HCT116 (cell line): ENCODE results near the gene PIP4K2C.

Source experiments
- EZH2 ChIP-seq: fragments of 200-600 bp; sonication (generic); IDR thresholded peaks from 2 replicates; pipeline ENCODE4 v1.6.1; 2017; ENCODE audit warnings: antibody characterized with exemption, mixed run types
- POLR2A ChIP-seq: IDR thresholded peaks from 2 replicates; pipeline ENCODE4 v1.7.0; 2011; ENCODE audit warnings: borderline replicate concordance; ENCODE audit not compliant: insufficient read depth, insufficient read length; ENCODE audit errors: extremely low read depth
- POLR2AphosphoS5 ChIP-seq: IDR thresholded peaks from 2 replicates; pipeline ENCODE4 v1.6.1; 2011; ENCODE audit warnings: mild to moderate bottlenecking, low read depth, low read length, moderate library complexity
- YY1 ChIP-seq: IDR thresholded peaks from 2 replicates; pipeline ENCODE4 v1.6.1; 2011; ENCODE audit warnings: low read length, low read depth, moderate library complexity, mild to moderate bottlenecking; ENCODE audit not compliant: insufficient replicate concordance; ENCODE audit errors: extremely low read depth

DNA sequence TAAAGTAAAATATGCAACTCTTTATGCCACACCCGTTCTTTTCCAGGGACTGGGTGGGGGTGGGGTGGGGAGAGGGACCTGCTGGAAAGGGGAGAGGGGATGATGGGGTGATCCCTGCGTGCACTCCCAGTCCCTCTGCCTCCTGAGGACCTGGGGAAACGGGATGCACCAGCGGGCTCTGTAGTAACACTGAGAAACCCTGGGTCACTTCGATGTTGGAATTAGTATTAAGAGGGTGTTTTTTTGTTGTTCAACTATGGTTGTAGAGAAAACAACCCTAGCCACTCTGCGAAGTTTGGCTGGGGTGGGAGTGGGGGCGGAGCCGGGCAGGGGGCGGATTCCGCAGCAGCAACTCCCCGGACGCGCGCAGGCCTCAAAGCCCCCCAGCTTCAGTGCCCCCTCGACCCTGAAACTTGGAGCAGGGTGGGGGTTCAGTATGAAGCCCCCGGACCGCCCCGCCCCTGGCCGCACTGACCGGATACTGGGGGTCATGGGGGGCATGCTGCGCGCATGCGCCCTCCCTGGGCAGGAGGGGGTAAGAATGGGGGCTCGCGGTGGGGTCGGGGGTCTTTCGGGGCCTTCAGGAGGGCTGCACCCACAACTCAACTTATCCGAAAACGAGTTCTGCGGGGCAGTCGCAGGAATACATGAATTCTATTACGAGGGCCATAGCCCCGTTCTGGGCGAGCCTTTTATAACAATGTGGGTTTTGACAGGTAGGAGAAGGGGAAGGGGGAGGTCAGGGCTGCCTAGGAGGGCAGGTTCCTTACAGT, 19.0 kb downstream of the PIP4K2C start:
- TF ChIP-seq EZH2 (no peak), POLR2AphosphoS5 (no peak), YY1 (no peak), POLR2A (no peak)
